VCaP (cell line): ENCODE measurements around the gene ZRANB2.

Source experiments
- H3K27ac ChIP-seq: fragments of 450-650 bp; 2 replicates; pipeline ENCODE4 v1.5.1; 2017
- CTCF ChIP-seq: fragments of 450-650 bp; conservative IDR thresholded peaks from 2 replicates; pipeline ENCODE4 v1.5.1; 2017; ENCODE audit warnings: mild to moderate bottlenecking, moderate library complexity

ZRANB2 gene

GRCh38 chr1:71014178-71014579, 66.7 kb downstream of the ZRANB2 start:
- H3K27ac ChIP-seq, result no peak overlapping the region
- no peak for TF ChIP-seq CTCF
